NOMO-1 (cell line): Measurements from ENCODE around the gene NPIPB6.
"Not testable (repeated sequence)": the region's sequence is repeated elsewhere in the genome, so short reads cannot be mapped to it uniquely, and the experiment has no call there.

Experiments used
- DNase-seq, 2 experiments: peaks; one replicate each; lab custom pipeline; 2025; ENCODE audit not compliant: unreplicated experiment in 2 of 2; lab: John Stamatoyannopoulos, UW

NPIPB6 gene

DNA sequence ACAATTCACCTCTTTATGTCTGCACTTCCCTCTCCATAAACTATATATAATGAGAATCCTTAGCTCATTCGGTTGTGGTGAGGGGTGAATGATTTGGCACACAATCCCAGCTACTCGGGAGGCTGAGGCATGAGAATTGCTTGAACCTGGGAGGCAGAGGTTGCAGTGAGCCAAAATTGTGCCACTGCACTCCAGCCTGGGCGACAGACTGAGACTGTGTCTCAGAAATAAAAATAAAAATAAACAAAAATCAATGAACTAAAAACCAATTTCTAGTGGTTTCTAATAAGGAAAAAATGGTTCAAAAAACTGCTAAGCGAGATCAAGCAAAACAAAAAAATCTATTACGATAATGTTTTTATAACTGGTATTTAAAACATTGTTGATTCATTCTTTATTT is at the start of gene NPIPB6:
NPIPB6 (minus strand) TSS at position 101 of the 400 bp plus-strand sequence. CDS start 686 bp downstream, outside the sequence.
- DNase-seq, result not testable (repeated sequence)

DNA sequence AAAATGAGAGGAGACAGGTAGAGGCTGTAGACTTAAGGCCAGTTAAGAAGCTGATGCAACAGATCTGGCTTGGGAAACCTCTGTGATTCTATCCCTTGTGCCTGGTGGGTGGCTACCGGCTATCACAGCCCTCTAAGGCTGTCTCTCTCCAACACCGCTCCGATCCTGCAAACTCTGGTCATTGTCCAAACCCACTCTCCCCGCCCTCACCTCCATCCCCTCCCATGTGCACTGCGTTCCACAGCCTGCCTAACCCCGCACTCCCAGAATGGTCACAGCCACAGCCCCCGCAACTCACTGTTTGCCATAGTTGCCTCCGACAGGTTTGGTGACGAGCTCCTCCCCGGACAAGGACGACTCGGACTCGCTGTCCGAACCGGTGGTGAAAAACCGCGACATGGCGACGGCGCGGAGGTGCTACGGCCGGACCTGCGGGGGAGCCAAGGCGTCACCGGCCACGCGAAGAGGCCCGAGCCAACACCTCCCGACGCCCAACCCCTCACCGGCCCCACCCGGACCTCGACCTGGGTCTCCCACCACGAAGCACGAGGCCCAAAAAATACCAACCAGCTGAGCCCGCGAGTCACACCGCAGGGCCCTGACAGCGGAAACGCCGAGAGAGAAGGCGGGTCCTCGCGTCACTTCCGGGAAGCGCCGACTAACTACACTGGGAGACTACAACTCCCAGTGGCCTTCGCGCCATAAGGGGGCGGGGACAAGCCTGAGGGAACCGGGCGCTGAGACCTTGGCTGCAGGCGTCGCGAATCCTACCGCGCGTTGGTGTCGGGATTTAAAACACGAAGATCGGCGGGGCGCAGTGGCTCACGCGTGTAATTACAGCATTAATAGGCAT is 40.1 kb upstream of the NPIPB6 start, which contains the start of gene EIF3CL:
EIF3CL (minus strand) TSS at position 622 of the 853 bp plus-strand sequence; CDS start at position 399, 223 bp downstream.
- not testable (repeated sequence) for DNase-seq

DNA sequence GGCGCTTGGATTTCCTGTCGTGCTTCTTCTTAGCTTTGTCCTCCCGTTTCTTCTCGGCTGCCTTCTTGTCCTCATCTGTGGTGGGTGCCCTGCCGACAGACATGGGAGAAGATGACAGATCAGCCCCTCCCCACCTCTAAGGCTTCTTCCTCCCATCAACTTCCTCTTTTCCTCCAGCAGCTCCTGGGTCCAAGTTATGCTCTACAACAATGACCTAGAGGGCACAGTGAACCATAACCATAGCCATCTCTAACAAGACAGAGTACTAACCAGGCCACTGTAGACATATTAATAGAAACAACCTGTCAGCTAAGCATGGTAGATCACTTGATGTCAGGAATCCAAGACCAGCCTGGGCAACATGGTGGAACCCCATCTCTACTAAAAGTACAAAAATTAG is 28.7 kb upstream of the NPIPB6 start:
- not testable (repeated sequence) for DNase-seq

DNA sequence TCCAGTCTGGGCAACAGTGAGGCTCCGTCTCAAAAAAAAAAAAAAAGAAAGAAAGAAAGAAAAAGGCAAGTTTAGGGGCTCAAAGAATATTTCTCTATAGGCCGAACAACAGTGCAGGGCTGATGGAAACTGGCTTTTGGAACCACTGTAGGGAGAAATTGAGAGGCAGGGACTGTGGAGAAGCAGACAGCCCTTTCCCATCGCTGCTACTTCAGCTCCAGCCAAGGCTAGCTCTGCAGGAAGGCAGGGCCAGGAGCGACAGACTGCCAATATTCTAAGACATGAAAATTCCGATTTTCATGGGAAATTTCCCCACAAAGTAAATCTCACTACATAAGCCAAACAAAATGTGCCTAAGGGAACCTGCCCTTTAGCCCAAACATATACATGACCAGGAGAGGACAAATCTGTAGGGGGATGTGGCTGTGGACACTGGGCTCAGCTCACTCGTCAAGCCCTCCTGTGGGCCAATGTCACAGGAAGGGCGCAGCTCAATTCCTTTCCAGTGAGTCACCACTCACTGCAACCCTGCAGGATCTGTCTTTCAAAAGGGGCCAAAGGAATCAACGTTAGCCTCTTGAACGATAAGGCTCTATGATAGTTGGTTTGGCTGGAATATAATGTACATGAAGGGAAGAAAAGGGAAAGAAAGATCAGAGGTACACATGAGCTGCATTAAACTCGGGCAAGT is 19.0 kb upstream of the NPIPB6 start:
- DNase-seq, result not testable (repeated sequence)

DNA sequence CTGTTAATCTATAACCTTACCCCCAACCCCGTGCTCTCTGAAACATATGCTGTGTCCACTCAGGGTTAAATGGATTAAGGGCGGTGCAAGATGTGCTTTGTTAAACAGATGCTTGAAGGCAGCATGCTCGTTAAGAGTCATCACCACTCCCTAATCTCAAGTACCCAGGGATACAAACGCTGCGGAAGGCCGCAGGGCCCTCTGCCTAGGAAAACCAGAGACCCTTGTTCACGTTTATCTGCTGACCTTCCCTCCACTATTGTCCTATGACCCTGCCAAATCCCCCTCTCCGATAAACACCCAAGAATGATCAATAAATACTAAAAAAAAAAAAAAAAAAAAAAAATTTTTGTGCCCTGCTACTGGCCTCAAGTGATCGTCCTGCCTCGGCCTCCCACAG is 14.5 kb upstream of the NPIPB6 start:
- not testable (repeated sequence) for DNase-seq

DNA sequence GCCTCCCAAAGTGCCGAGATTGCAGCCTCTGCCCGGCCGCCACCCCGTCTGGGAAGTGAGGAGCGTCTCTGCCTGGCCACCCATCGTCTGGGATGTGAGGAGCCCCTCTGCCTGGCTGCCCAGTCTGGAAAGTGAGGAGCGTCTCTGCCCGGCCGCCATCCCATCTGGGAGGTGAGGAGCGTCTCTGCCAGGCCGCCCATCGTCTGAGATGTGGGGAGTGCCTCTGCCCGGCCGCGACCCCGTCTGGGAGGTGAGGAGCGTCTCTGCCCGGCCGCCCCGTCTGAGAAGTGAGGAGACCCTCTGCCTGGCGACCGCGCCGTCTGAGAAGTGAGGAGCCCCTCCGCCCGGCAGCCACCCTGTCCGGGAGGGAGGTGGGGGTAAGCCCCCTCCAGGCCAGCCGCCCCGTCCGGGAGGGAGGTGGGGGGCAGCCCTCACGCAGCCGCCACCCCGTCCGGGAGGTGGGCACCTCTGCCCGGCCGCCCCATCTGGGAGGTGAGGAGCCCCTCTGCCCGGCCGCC is 13.9 kb upstream of the NPIPB6 start:
- DNase-seq, result not testable (repeated sequence)

DNA sequence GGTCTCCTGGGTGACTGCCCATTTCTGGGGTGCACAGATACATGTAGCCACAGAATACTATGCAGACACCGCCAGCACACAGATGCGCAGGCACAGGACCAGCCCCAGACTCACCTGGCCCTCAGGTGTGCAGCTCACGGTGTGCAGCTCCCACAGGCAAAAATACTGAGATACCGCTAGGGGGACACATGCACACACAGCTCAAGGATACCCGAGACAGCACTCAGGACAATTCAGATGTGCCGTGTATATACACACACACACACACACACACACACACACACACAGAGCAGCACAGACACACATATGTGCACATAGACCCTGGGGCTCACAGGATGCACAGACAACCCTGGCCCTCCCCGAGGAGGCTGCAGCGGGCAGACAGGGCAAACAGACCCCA is 11.8 kb upstream of the NPIPB6 start:
- DNase-seq, result not testable (repeated sequence)

DNA sequence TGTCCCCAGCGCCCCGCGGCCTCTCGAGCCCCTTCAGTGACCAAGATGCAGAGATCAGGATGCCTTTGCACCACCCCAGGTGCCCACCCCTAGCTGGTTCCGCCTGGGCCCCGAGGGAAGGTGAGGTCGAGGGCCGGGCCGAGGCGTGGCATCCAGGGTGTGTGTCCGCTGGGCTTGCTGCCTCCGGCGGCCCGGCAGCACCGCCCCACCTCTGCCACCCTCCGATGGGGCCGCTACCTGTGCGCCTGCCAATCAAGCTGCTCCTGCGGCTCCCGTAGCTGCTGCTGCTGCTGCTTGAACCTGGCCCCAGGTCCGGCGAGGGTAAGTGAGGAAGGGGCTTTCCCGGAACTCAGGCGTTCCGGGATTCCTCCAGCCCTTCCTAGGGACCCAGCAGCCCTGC is 11.0 kb upstream of the NPIPB6 start:
- not testable (repeated sequence) for DNase-seq

DNA sequence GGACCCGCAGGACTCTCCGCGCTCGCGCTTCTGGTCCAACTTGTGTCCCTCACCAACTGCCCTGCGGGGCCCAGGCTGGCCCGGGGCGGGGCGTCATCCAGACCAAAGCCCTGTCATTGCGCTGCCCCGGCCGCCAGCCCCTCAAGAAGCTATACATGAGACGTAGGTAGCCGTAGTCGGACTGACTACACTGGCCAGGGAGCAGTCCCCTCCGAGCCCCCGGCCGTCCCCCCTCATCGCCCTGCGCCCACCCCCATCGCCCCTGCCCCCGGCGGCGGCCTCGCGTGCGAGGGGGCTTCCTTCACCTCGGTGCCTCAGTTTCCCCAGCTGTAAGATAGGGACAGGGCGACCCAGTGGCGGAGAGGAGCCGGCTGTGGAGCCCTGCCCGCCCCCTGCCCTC is 4.6 kb upstream of the NPIPB6 start:
- DNase-seq, result not testable (repeated sequence)

DNA sequence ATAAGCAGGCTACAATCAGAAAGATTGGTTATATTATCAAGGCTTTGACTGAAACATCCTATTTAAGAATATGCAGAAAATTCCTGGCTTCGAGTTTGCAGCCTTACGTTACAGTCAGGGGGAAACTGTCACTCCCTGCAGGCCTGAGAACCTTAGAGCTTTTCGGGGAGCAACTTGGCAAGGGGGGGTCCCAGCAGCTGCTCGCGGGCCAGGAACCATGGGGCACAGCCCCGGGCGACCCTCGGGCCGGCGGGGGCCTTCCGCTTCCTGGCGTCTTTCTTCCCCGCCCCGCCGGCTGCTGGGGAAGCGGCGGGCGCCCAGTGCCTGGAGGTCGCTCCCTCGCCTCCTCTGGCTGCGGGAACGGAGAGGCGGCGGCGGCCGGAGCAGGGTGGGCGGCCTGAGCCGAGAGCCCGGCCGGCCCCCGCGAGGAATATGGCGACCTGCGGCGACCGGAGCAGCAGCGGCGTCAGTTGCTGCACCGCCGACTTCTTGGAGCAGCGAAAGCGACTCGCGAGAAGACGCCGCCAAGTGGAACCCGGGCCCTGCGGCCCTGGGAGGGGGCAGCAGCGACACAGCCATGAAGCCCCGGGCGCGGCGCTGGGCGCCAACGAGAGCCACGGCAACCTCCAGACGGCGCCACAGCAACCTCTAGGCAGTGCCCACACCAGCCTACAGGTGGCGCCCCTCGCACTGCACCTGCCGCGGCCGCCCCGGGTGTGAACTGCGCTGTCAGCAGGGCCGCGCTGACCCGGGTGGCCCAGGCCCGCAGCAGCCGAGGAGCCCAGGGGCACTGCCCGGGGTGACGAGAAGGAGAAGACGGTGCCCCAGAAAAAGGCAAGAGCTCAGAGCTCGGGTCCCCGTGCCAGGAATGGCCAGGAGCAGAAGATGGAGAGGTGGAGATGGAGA is 1.2 kb upstream of the NPIPB6 start:
- DNase-seq, result not testable (repeated sequence)

DNA sequence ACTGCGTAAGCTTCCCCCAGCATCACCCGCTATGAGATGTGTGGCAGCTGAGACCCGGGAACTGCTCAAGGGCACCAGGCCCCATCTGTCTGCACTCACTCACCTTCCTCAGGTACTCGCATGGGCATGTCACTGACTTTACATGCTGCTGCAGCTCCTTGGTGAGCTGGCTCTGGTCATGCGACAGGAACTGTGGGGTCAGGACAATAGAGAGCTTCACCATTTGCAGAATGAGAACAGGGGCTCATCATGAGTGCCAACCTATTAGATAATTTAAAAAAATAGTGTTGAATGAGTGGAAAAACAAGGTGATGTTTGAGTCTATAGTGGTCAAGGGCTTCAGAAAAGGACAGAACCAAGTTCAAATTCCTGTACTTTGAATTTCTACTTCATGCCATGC is 708 bp downstream of the NPIPB6 start:
- not testable (repeated sequence) for DNase-seq

DNA sequence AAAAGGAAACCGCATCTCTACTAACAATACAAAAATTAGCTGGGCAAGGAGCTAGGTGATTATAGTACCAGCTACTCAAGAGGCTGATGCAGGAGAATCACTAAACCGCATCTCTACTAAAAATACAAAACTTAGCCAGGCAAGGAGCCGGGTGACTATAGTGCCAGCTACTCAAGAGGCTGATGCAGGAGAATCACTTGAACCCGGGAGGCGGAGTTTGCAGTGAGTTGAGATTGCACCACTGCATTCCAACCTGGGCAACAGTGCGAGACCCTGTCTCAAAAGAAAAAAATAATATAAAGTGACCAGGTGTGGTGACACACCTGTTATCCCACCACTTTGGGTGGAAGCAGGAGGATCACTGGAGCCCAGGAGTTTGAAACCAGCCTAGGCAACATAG is 25.1 kb downstream of the NPIPB6 start:
- not testable (repeated sequence) for DNase-seq

DNA sequence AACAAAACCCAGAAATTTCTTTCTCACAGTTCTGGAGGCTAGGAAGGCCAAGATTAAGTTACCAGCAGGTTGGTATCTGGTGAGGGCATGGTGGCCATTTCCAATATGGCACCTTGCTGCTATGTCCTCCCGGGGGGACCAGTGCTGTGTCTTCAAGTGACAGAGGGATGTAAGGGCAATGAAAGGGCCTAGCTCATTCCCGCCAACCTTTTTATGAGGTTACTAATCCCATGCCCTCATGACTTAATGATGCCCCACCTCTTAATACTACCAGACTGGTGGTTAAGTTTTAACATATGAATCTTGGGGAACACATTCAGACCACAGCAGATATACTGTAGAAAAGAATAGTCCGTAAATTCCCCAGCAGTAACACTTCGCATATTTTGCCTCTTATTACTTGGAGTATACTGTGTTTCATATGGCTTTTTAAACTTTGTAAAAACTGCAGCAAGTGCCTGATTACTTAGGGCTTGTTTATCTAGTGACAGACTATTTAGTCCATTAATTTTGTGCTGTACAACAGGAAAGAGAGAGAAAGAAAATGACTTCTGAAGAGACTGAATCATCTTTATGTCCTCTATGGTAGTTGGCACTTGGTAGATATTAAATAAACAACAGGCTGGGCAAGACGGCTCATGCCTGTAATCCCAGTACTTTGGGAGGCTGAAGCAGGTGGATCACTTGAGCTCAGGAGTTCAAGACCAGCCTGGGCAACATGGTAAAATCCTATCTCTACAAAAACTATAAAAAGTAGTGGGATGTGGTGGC is 26.2 kb downstream of the NPIPB6 start:
- DNase-seq, result not testable (repeated sequence)

DNA sequence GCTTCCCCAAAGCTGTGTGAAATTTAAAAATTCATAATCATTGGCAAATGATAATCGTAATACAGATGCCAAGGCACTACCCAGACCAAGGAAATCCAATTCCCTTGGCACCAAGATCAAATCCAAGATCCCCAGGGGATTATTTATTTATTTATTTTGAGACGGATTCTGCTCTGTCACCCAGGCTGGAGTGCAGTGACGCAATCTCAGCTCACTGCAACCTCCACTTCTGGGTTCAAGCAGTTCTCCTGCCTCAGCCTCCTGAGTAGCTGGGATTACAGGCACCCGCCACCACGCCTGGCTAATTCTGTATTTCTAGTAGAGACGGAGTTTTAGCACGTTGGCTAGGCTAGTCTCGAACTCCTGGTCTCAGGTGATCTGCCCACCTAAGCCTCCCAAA is 27.6 kb downstream of the NPIPB6 start:
- not testable (repeated sequence) for DNase-seq

DNA sequence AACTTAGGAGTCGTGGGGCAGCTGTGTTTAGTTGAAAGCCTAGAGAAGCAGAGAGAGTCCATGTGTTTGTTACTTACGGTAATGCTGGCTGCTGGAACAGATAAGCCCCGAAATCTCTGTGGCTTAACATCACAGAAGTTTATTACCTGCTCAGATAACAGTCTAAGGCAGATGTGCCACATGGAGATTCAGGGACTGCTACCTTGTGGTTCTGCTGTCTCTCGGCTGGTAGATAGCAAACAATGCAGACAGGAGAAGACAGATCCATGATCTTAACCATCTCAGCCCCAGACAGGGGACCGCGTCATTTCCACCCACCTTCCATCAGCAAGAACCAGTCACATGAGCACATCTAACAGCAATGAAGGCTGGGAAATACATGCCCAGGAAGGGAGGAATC is 30.7 kb downstream of the NPIPB6 start:
- not testable (repeated sequence) for DNase-seq

DNA sequence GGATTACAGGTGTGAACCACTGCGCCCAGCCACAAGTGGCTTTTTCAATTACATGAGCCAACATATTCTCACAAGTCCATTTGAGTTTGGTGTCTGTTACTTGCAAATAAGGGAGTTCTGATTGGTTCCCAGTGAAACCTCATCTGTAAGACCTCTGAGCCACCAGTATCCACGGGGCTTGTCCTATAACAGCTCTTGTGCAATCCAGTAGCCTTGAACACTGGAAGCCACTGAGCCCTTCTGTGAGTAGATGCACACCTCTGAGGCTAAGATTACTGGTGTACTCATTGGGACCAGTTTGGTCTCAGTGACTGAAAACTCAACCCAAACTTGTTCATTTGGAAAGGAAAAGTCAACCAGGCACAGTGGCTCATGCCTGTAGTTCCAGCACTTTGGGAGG is 32.3 kb downstream of the NPIPB6 start:
- not testable (repeated sequence) for DNase-seq

DNA sequence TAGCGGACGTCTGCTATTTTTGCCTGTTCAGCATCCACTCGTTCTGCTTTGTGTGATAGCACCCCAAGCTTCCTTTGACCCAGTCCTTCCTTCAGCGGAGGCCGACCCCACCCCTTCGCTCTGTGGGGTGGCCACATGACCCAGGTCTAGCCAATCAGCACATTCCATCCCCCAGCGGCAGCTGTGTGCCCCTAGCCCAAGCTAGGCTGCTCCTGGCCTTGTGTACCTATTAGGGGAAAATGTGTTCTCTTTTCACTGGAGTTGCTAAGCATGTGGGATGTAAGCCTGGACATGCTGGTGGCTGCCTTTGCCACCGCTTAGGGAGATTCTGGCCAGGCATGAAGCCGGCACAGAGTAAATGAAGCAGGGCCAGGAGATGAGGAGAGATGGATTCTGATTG is 33.1 kb downstream of the NPIPB6 start:
- not testable (repeated sequence) for DNase-seq

DNA sequence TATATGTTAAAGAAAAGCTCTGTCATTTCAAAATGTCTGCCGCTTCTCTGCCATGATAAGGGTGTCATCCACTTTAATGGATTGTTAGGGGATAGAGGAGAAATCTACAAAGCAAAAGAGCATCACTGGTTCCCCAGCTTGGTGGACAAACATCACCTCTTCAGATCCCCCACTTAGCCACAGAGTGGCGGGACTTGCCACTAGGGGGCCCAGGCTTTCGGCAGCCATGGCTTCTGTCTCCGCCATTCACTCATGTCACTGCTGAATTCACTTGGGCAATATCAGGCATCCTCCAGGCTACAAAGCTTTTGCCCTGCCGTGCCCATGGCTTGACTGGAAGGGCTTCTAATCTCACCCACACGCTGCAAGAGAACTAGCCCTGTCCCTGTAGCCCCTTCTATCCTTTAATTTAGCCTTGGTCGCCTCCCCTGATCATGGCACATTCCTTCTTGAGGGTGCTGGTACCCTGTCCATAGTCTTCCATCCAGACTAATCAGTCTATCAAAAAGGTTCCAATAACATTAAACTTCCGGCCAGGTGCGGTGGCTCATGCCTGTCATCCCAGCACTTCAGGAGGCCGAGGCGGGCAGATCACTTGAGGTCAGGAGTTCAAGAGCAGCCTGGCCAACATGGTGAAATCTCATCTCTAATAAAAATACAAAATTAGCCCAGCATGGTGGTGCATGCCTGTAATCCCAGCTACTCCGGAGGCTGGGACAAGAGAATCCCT is 36.3 kb downstream of the NPIPB6 start:
- DNase-seq, result peak; percentile 64 to 68

DNA sequence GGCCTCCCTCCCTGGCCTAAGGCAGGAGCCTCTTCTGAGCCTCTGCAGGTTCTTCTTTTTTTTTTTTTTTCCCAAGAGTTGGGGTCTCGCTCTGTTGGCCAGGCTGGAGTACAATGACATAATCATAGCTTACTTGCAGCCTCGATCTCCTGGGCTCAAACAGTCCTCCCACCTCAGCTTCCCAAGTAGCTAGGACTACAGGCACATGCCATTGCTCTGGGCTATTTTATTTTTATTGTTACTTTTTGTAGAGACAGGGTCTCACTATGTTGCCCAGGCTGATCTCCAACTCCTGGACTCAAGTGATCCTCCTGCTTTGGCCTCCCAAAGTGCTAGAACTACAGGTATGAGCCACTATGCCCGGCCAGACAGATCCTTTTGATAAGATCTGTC is 38.4 kb downstream of the NPIPB6 start:
- DNase-seq, result no peak
